H54 (cell line): ENCODE results near the gene SHROOM3.

Experiments
- DNase-seq: peaks from one replicate; pipeline ENCODE4 v3.0.0; 2011; ENCODE audit warnings: low spot score, mixed read lengths; ENCODE audit not compliant: insufficient read length
- FAIRE-seq: peaks from 3 replicates; lab custom pipeline; 2011; peaks lifted over from hg19 to GRCh38; lab: Jason Lieb, UNC
- POLR2A ChIP-seq: IDR thresholded peaks from 2 replicates; pipeline ENCODE4 v1.6.1; 2011; ENCODE audit warnings: low read depth, mild to moderate bottlenecking, low read length

SHROOM3 gene

DNA sequence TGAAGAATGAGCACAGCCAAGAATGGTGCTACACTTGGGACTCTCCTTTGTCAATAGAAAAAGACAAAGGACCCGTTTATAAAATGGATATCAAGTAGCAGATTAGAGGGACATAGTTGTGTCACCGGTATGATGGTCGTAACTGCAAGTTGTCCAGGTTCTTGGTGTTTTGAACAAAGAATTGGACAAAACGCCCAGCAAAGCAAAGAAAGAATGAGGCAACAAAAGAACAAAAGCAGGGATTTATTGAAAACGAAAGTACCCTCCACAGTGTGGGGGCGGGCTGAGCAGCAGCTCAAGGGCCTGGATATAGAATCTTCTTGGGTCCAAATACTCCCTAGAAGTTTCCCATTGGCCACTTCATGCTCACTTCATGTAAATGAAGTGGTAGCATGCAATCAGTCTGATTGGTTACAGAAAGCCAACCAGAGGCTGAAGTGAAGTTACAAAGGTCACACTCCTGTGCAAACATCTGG, 54.7 kb downstream of the SHROOM3 start:
- FAIRE-seq (no peak), DNase-seq (no peak)
- no peak for TF ChIP-seq POLR2A

- DNase-seq (no peak), FAIRE-seq (no peak)
- no peak for TF ChIP-seq POLR2A
Observed at GRCh38 chr4:76492055-76492454, 57.0 kb downstream of the SHROOM3 start.

- TF ChIP-seq POLR2A = no peak
- FAIRE-seq (no peak), DNase-seq (no peak)
Observed at GRCh38 chr4:76494243-76494642, 59.2 kb downstream of the SHROOM3 start.

DNA sequence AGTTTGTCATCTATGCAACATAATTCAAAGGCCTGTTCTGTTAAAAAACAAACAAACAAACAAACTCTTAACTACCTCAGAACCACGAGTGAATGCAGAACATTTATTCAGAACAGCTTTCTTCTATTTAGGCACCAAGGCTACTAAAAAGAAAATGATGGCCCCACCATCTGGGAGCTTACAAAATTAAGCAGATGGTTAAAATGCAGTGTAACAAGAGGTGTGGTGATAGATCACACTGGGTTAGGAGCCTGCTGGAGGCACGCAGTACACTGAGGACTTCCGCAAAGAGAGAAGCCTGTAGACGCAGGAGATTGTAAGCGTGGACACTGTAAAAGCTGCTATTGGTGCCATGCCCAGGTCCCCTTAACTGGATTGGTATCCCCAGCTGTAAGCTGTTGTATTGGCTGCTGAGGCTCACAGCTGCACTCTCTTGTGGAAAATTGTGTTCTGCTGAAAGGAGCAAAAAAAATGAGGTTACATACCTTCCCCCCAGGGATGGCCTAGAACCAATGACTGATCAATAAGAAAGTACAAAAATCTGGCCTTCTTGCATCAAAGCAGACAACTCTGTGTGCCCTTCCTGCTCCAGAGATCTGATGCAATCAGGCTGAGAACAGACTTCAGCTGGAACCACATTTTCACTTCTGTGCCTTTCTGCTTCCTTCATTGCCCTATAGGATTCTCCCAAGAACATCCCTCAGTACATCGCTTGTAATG, 60.0 kb downstream of the SHROOM3 start:
- no peak for TF ChIP-seq POLR2A
- DNase-seq (no peak), FAIRE-seq (no peak)

- TF ChIP-seq POLR2A = no peak
- no peak for FAIRE-seq
Observed at GRCh38 chr4:76498550-76498949, 63.5 kb downstream of the SHROOM3 start.

GRCh38 chr4:76499461-76499860, 64.4 kb downstream of the SHROOM3 start:
- FAIRE-seq (no peak), DNase-seq (no peak)
- no peak for TF ChIP-seq POLR2A

More at GRCh38 chr4:76498550-76498949, 63.5 kb downstream of the SHROOM3 start:
- no peak for DNase-seq

DNA sequence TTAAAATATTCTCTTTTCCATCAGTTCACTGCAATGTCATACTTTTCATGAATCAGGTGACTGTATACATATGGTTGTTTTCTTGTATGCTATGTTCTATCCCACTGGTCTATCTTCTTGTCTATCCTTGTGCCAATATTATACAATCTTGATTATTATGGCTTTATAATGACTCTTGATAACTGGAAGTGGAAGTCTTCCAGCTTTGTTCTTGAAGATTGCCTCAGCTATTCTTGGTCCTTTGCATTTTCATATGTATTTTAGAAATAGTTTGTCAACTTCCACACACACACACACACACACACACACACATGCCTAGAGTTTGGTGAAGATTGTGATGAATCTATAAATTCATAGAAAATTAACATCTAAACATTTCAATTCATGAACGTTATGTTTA, 67.9 kb downstream of the SHROOM3 start:
- TF ChIP-seq POLR2A = no peak
- FAIRE-seq (no peak), DNase-seq (no peak)

GRCh38 chr4:76504613-76505465, 69.8 kb downstream of the SHROOM3 start:
- FAIRE-seq (no peak), DNase-seq (no peak)
- TF ChIP-seq POLR2A = no peak

DNA sequence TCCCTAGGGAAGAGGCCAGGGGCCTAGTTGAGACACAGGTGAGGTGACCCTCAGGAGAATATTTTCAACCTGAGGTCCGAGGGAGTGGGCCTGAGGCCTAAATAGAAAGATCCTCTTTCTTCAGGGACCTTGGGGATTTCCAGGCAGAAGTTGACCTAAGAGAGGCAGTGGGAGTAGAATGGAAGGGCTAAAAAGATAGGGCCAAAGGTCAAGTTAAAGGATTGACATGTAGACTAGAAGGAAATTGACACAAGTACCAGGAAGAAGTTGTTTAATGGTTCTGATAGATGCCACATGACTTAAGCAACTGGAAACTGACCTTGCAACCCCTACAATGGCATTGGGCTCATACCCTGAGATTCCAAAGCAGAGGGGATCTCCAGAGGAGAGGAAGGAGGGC, 76.9 kb downstream of the SHROOM3 start:
- DNase-seq (no peak), FAIRE-seq (no peak)
- TF ChIP-seq POLR2A = no peak

DNA sequence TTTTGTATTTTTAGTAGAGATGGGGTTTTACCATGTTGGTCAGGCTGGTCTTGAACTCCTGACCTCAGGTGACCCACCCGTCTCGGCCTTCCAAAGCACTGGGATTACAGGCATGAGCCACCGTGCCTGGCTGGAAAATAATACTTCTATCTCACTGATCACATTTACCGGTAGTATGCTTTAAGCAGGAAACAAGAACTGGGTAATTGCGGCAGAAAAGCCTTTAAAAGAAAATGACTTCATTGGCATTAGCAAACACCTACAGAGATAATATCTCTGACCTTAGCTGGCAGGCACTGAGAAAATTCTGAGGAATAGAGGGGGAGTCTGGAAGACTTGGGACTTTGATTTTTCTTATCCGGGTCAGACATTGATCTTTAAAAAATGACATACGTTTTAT, 78.5 kb downstream of the SHROOM3 start:
- DNase-seq = no peak
- FAIRE-seq = no peak
- no peak for TF ChIP-seq POLR2A

DNA sequence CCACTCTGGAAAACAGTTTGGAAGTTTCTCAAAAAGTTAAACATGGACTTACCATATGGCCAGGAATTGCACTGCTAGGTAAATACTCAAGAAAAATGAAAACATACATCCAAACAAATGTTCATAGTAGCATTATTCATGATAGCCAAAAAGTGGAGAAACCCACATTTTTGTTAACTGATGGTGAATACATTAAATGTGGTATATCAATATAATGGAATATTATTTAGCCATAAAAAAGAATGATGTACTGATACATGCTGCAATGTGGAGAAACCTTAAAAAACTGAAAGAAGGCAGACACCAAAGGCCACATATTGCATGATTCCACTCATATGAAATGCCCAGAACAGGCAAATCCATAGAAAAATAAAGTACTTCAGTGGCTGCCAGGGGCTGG, 79.1 kb downstream of the SHROOM3 start:
- no peak for FAIRE-seq
- no peak for TF ChIP-seq POLR2A

DNA sequence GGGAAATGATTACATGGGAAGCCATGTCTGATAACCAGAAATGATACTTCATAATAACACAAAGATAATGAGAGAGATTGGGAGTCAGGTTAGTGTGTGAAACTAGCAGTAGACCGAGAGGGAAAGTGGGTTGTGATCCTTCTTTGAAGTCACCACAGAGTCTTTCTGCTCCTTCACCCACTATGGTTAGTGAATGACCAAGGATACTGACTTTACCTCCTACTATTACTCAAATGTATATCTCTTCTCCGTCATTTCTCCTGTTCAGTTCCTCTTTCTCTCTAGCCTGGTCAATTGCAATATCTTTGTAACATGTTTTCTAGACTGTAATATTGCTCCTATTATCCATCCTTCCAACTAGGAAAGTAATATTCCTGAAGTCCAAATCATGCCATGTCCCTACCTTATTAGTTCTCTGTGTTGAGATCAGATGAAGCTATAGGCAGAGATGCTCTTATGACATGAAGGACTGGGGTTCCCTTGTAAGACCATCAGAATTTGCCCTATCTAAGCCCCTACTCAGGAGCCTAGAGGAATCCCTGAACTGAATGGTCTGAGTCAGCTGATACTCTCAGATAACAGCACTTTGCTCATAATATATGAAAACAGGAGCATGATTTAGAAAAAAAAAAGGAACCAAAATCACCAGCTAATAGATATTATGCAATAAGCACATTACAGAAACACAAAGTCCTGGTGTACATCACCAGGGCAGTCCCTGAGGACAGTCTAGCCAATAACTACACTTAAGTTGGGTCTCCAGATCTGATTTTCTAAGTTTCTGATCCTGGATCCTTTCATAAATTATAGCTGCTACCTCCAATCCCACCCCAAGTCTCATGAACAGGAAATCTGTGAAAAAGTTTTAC, 81.2 kb downstream of the SHROOM3 start:
- no peak for FAIRE-seq
- no peak for TF ChIP-seq POLR2A
- DNase-seq = no peak

More for the DNA sequence above, 79.1 kb downstream of the SHROOM3 start:
- DNase-seq = no peak

GRCh38 chr4:76518241-76518640, 83.2 kb downstream of the SHROOM3 start:
- FAIRE-seq = no peak
- DNase-seq = no peak
- TF ChIP-seq POLR2A = no peak
